ENCODE measurements around the gene GAGE12J.
"Not testable (repeated sequence)": the region's sequence is repeated elsewhere in the genome, so short reads cannot be mapped to it uniquely, and the experiment has no call there.

GRCh38 chrX:49331282-49331681 lies 9.4 kb downstream of the GAGE12J start, which contains the start of gene GAGE13:
- TF ChIP-seq POLR2AphosphoS5 (IDR thresholded peaks at IDR 0.05; ENCODE audit: low read depth, low read length); SPI1 (IDR thresholded peaks at IDR 0.05; ENCODE audit: low read depth, low read length); PAX5 (IDR thresholded peaks at IDR 0.05; ENCODE audit: insufficient read depth, low read length, severe bottlenecking): not testable (repeated sequence)
